Parathyroid adenoma (tissue), 2 donors: ENCODE measurements around the gene MAPT.

Source experiments
- H2AFZ ChIP-seq: fragments of 300-600 bp; sonication (generic); one replicate; pipeline ENCODE4 v1.7.0; 2017; ENCODE audit warnings: antibody characterized with exemption, mild to moderate bottlenecking
- H3K27ac ChIP-seq: fragments of 300-600 bp; sonication (generic); one replicate; pipeline ENCODE4 v1.7.0; 2017
- H3K27me3 ChIP-seq: fragments of 300-600 bp; sonication (generic); one replicate; pipeline ENCODE4 v1.7.0; 2017; ENCODE audit warnings: low read length; ENCODE audit not compliant: control insufficient read depth, insufficient read depth
- H3K36me3 ChIP-seq: fragments of 300-600 bp; sonication (generic); one replicate; pipeline ENCODE4 v1.7.0; 2017; ENCODE audit warnings: low read length; ENCODE audit not compliant: control insufficient read depth, insufficient read depth
- H3K4me1 ChIP-seq: fragments of 300-600 bp; sonication (generic); one replicate; pipeline ENCODE4 v1.7.0; 2017; ENCODE audit warnings: control low read depth
- H3K4me2 ChIP-seq: fragments of 300-600 bp; sonication (generic); one replicate; pipeline ENCODE4 v1.7.0; 2017; ENCODE audit warnings: low read length
- H3K4me3 ChIP-seq: fragments of 300-600 bp; sonication (generic); one replicate; pipeline ENCODE4 v1.7.0; 2017; ENCODE audit warnings: low read depth, low read length
- H3K79me2 ChIP-seq: fragments of 300-600 bp; sonication (generic); one replicate; pipeline ENCODE4 v1.7.0; 2017; ENCODE audit warnings: control low read depth
- H3K9ac ChIP-seq: fragments of 300-600 bp; sonication (generic); one replicate; pipeline ENCODE4 v1.7.0; 2017; ENCODE audit warnings: mild to moderate bottlenecking
- H3K9me3 ChIP-seq: fragments of 300-600 bp; sonication (generic); one replicate; pipeline ENCODE4 v1.7.0; 2017; ENCODE audit warnings: low read length; ENCODE audit not compliant: control insufficient read depth
- CTCF ChIP-seq: fragments of 300-600 bp; sonication (generic); IDR thresholded peaks from one replicate; pipeline ENCODE4 v1.7.0; 2017; ENCODE audit warnings: antibody characterized with exemption, mild to moderate bottlenecking
- donor health status: primary hyperparathyroidism.

MAPT gene

DNA sequence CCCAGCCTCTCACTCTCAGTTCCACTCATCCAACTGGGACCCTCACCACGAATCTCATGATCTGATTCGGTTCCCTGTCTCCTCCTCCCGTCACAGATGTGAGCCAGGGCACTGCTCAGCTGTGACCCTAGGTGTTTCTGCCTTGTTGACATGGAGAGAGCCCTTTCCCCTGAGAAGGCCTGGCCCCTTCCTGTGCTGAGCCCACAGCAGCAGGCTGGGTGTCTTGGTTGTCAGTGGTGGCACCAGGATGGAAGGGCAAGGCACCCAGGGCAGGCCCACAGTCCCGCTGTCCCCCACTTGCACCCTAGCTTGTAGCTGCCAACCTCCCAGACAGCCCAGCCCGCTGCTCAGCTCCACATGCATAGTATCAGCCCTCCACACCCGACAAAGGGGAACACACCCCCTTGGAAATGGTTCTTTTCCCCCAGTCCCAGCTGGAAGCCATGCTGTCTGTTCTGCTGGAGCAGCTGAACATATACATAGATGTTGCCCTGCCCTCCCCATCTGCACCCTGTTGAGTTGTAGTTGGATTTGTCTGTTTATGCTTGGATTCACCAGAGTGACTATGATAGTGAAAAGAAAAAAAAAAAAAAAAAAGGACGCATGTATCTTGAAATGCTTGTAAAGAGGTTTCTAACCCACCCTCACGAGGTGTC lies 131.3 kb downstream of the MAPT start:
- Histone ChIP-seq H3K27me3 (no peaks in the 10 kb centered on the region), H3K4me2 (no peak overlapping the region), H3K4me3 (no peak overlapping the region), H3K9me3 (no peaks in the 10 kb centered on the region), H3K27ac (no peak overlapping the region), H2AFZ (no peak overlapping the region), H3K9ac (no peak overlapping the region), H3K36me3 (no peaks in the 10 kb centered on the region), H3K79me2 (no peaks in the 10 kb centered on the region), H3K4me1 (peaks cover 6% of the 10 kb centered on the region)
- TF ChIP-seq CTCF = no peak

- Histone ChIP-seq H3K79me2 (no peaks in the 10 kb centered on the region), H3K9me3 (no peaks in the 10 kb centered on the region), H3K4me2 (no peak overlapping the region), H3K9ac (no peak overlapping the region), H3K27ac (no peak overlapping the region), H3K4me3 (no peak overlapping the region), H2AFZ (no peak overlapping the region), H3K4me1 (peaks cover 6% of the 10 kb centered on the region), H3K27me3 (no peaks in the 10 kb centered on the region), H3K36me3 (no peaks in the 10 kb centered on the region)
- no peak for TF ChIP-seq CTCF
These were observed 132.1 kb downstream of the MAPT start for GRCh38 chr17:46026166-46027047.

GRCh38 chr17:46027048-46027975 lies 133.0 kb downstream of the MAPT start:
- no peak overlapping the region for H3K9ac ChIP-seq
- no peak overlapping the region for H2AFZ ChIP-seq
- no peaks in the 10 kb centered on the region for H3K79me2 ChIP-seq
- H3K4me2 ChIP-seq = no peak overlapping the region
- no peaks in the 10 kb centered on the region for H3K27me3 ChIP-seq
- peaks cover 6% of the 10 kb centered on the region for H3K4me1 ChIP-seq
- no peaks in the 10 kb centered on the region for H3K9me3 ChIP-seq
- TF ChIP-seq CTCF = no peak
- no peak overlapping the region for H3K27ac ChIP-seq
- H3K4me3 ChIP-seq = no peak overlapping the region
- H3K36me3 ChIP-seq = no peaks in the 10 kb centered on the region

DNA sequence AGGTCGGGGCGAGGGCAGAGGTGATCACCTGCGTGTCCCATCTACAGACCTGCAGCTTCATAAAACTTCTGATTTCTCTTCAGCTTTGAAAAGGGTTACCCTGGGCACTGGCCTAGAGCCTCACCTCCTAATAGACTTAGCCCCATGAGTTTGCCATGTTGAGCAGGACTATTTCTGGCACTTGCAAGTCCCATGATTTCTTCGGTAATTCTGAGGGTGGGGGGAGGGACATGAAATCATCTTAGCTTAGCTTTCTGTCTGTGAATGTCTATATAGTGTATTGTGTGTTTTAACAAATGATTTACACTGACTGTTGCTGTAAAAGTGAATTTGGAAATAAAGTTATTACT lies 133.6 kb downstream of the MAPT start:
- no peak overlapping the region for H3K4me2 ChIP-seq
- H3K27me3 ChIP-seq = no peaks in the 10 kb centered on the region
- H3K9me3 ChIP-seq = no peaks in the 10 kb centered on the region
- H3K4me1 ChIP-seq = peaks cover 6% of the 10 kb centered on the region
- TF ChIP-seq CTCF = no peak
- H2AFZ ChIP-seq = no peak overlapping the region
- no peak overlapping the region for H3K4me3 ChIP-seq
- H3K36me3 ChIP-seq = no peaks in the 10 kb centered on the region
- H3K27ac ChIP-seq = no peak overlapping the region
- no peaks in the 10 kb centered on the region for H3K79me2 ChIP-seq
- no peak overlapping the region for H3K9ac ChIP-seq
